GM19463 (cell line): Measurements from ENCODE around the gene VPS4A.

ENCODE experiments used
- ATAC-seq: cut with Tn5 transposase; IDR thresholded peaks from one replicate; pipeline ENCODE4 v1.9.1; 2021; ENCODE audit warnings: mild to moderate bottlenecking, moderate library complexity; ENCODE audit not compliant: unreplicated experiment

Gene VPS4A

GRCh38 chr16:69363281-69363717 lies 52.1 kb downstream of the VPS4A start:
- ATAC-seq, result no peak

GRCh38 chr16:69364088-69364487 lies 52.9 kb downstream of the VPS4A start:
- no peak for ATAC-seq

GRCh38 chr16:69365901-69366300 lies 54.8 kb downstream of the VPS4A start:
- ATAC-seq, result no peak

- no peak for ATAC-seq
Measured at GRCh38 chr16:69366431-69366830, 55.3 kb downstream of the VPS4A start.

- ATAC-seq, result no peak
Measured at GRCh38 chr16:69367980-69368379, 56.8 kb downstream of the VPS4A start.

GRCh38 chr16:69368866-69369265 lies 57.7 kb downstream of the VPS4A start:
- no peak for ATAC-seq

- ATAC-seq, result no peak
Measured at GRCh38 chr16:69371564-69371963, 60.4 kb downstream of the VPS4A start.

GRCh38 chr16:69373019-69373418 lies 61.9 kb downstream of the VPS4A start:
- no peak for ATAC-seq
